Activated naive CD4-positive, alpha-beta T cell treated with anti-CD3 and anti-CD28 coated beads for 36 hours (primary cell): ENCODE measurements around the gene C16orf92. TPM values are rescaled to one million over a fixed set of nuclear protein-coding genes. Genes with fewer than 3 reads are reported as not detected.

Source experiments
- CTCF ChIA-PET: fragments of 350-600 bp; sonication (Branson Sonifier 250); formaldehyde crosslinking; loops from one replicate; lab custom pipeline; 2021; ENCODE audit warnings: antibody characterized with exemption; lab: Charles Lee
- DNase-seq: peaks from one replicate; pipeline ENCODE4 v3.0.0-alpha.2; 2020
- H3K27ac Mint-ChIP-seq: one replicate; pipeline ENCODE4 v1.8.0; 2021; ENCODE audit warnings: mild to moderate bottlenecking, mixed read lengths
- H3K27me3 Mint-ChIP-seq: one replicate; pipeline ENCODE4 v1.8.0; 2021; ENCODE audit warnings: low read depth, mixed read lengths
- H3K36me3 Mint-ChIP-seq: one replicate; pipeline ENCODE4 v1.8.0; 2021; ENCODE audit warnings: low read depth, mixed read lengths
- H3K4me1 Mint-ChIP-seq: one replicate; pipeline ENCODE4 v1.8.0; 2021; ENCODE audit warnings: low read depth, mixed read lengths
- H3K4me3 Mint-ChIP-seq: one replicate; pipeline ENCODE4 v1.8.0; 2021; ENCODE audit warnings: mild to moderate bottlenecking, moderate library complexity, mixed read lengths
- H3K9me3 Mint-ChIP-seq: one replicate; pipeline ENCODE4 v1.8.0; 2021; ENCODE audit warnings: mixed read lengths
- intact Hi-C: fragments of 100-400 bp; cut with micrococcal nuclease; formaldehyde crosslinking; loops from one replicate; pipeline ENCODE4 v1.15.1; 2023
- total RNA-seq, 2 experiments: library from RNA; stranded (reverse); gene quantifications; one replicate each; pipeline ENCODE4 v1.2.3, GENCODE V29; 2021

Gene C16orf92, protein sequence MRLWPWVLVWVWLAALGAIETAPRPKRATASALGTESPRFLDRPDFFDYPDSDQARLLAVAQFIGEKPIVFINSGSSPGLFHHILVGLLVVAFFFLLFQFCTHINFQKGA
- total RNA-seq = not detected

DNA sequence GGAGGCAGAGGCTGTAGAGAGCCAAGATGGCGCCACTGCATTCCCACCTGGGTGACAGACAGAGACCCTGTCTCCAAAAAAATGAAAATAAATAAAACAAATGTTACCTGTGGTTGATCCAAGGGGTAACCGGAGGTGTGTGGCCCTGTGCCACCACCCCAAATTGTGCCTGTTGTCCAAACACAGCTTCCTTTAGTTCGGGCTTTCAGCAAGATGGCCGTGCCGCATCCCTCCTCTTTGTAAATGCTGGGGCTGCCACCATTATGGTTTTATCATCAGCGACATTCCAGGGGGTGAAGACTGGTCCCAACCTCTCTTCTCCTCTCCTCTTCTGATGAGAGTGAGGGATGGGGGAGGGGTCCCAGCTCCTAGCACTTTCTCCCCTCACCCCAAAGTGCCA is at the start of gene C16orf92:
Gene C16orf92, plus strand, starts transcription at position 312 of the 400 bp plus-strand sequence. CDS start 143 bp downstream, outside the sequence.
- intact Hi-C loops = loop anchor here (5.0 to 10.0 kb wide), 4 partner anchors 51 to 216 kb away; partner anchors contain the start of genes CDIPT, KCTD13, MAZ and TAOK2
- CTCF ChIA-PET = interaction anchor here (0.6 to 2.6 kb wide), 7 partner anchors 9 to 331 kb away, joined by 3 to 26 read pairs (median 4); partner anchors contain the start of gene KCTD13
- H3K36me3 Mint-ChIP-seq = no peaks in the 10 kb centered on the region
- no peaks in the 10 kb centered on the region for H3K9me3 Mint-ChIP-seq
- no peak within 1 kb of the TSS for H3K4me3 Mint-ChIP-seq
- H3K27me3 Mint-ChIP-seq = peaks cover 14% of the 10 kb centered on the region
- DNase-seq = no peak
- H3K27ac Mint-ChIP-seq = no peak within 1 kb of the TSS
- H3K4me1 Mint-ChIP-seq = peaks cover 3% of the 10 kb centered on the region

DNA sequence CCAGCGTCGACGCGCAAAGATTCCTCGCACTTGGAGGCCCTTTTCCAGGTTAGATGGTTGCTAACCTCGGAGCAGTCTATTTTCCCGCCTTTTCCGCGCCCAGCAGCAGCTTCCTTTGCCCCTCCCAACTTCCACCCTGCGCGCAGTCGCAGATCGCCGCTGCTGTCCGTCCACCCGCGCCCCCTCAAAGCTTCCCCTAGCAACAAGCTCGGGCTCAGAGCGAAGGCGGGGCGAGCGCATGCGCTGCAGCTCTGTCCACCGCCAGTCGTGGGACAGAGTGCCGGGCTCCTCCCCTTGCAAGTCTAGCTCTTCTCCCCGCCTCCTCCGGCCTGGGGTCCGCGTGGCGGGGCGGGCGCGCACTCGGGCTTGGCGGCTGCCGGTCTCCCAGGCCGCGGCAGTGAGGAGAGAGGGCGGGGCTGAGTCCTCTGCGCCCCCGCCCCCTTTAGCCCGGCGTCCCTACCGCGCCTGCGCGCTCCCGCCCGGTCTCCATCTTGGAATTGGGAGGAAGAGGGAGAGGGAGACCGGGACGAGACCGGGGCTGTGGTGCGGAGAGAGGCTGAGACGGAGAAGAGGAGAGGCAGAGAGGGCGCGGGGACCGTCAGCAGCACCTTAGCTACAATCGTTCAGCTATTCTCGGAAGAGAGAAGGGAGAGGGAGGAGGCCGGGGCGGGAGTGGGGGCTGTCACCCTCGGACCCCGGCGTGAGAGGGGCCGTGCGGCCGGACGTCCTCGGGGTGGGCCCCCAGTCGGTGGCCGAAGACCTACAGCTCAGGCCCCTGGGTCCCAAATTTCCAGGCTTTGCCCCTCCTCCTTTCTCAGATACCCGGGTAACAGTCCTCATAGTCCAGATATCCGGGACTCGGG is 49.4 kb upstream of the C16orf92 start, which contains the start of gene TAOK2:
Gene TAOK2, plus strand, starts transcription at position 485 of the 863 bp plus-strand sequence. CDS start 3,905 bp downstream, outside the sequence.
- intact Hi-C loops = loop anchor here (1.0 to 5.0 kb wide), 7 partner anchors 22 to 168 kb away; partner anchors contain the start of genes C16orf92, CDIPT, HIRIP3 and KCTD13
- Mint-ChIP-seq H3K27me3 (no peaks in the 10 kb centered on the region), H3K9me3 (no peaks in the 10 kb centered on the region), H3K4me3 (peak within 1 kb of the TSS; percentile 97), H3K4me1 (peaks cover 28% of the 10 kb centered on the region), H3K27ac (peak within 1 kb of the TSS; percentile 82), H3K36me3 (peaks cover 11% of the 10 kb centered on the region)
- peak; percentile 95 for DNase-seq
- CTCF ChIA-PET = interaction anchor here (0.5 to 2.9 kb wide), 4 partner anchors 12 to 152 kb away, joined by 3 to 20 read pairs (median 4); partner anchors contain the start of gene TMEM219

DNA sequence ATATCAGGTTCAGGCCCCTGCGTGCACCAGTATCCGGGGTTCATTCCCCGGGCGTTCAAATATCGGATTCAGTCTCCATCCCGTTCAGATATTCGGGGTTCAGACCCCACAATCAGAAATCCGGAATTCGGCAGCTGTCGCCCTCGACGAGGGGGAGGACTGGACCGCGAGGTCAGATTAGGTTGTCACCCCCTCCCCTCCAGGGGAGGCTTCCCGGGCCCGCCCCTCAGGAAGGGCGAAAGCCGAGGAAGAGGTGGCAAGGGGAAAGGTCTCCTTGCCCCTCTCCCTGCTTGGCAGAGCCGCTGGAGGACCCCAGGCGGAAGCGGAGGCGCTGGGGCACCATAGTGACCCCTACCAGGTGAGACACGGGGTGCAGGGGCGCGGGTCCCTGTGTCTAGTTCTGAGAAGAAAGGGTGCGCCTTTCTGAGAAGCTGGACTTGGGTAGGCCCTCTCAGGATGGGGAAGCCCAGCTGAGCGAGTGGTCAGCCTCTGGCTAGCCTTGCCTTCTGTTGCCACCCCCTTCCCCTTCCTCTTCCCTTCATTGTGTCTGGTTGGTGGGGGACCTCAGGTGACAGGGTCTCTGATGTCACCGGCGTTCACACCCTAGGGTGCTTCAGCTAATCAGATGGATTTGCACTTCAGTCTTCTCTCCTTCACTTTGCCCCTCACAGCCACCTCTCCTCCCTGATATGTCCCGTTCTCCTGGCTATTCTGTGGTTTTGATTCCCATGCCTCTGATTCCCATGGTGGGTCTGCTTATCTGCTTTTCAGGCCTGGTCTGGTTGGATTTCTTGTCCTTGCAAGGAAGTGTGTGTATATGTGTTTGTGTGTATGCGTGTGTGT is 48.5 kb upstream of the C16orf92 start:
- peaks cover 12% of the 10 kb centered on the region for H3K36me3 Mint-ChIP-seq
- H3K27me3 Mint-ChIP-seq = no peaks in the 10 kb centered on the region
- peaks cover 28% of the 10 kb centered on the region for H3K4me1 Mint-ChIP-seq
- intact Hi-C loops = loop anchor here (5.0 kb wide), 3 partner anchors 33 to 152 kb away; partner anchors contain the start of genes C16orf92 and MVP
- CTCF ChIA-PET = interaction anchor here (0.9 to 2.9 kb wide), 4 partner anchors 13 to 153 kb away, joined by 3 to 20 read pairs (median 3); partner anchors contain the start of gene TMEM219
- peak; percentile 46 for DNase-seq
- peak overlapping the region; percentile 82 for H3K27ac Mint-ChIP-seq
- peak overlapping the region; percentile 97 for H3K4me3 Mint-ChIP-seq
- no peaks in the 10 kb centered on the region for H3K9me3 Mint-ChIP-seq

DNA sequence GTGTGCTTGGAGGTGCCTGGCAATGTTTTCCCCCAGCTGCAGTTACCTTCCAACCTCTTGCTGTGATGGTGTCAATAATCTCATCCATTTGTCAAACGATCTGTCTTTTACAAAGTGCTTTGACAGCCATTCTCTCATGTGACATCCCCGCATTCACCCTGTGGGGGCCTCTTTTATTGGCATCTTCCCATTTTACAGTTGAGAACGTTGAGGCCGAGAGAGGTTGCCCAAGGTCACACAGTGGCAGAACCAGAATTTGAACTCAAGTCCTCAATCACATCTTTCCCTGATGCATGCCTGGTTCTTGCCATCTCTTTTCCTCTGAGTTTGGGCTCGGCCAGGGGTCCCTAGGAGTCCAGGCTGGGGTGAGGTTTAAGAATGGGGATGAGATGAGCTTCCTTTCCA is 47.9 kb upstream of the C16orf92 start:
- peak overlapping the region; percentile 17 for H3K27ac Mint-ChIP-seq
- peak overlapping the region; percentile 97 for H3K4me3 Mint-ChIP-seq
- no peaks in the 10 kb centered on the region for H3K9me3 Mint-ChIP-seq
- CTCF ChIA-PET = interaction anchor here (0.9 to 1.3 kb wide), 3 partner anchors 33 to 126 kb away, joined by 3 to 6 read pairs (median 3); no protein-coding TSS in a partner anchor
- intact Hi-C loops = no loop called here
- H3K36me3 Mint-ChIP-seq = peaks cover 11% of the 10 kb centered on the region
- DNase-seq = no peak
- H3K27me3 Mint-ChIP-seq = no peaks in the 10 kb centered on the region
- H3K4me1 Mint-ChIP-seq = peaks cover 28% of the 10 kb centered on the region

DNA sequence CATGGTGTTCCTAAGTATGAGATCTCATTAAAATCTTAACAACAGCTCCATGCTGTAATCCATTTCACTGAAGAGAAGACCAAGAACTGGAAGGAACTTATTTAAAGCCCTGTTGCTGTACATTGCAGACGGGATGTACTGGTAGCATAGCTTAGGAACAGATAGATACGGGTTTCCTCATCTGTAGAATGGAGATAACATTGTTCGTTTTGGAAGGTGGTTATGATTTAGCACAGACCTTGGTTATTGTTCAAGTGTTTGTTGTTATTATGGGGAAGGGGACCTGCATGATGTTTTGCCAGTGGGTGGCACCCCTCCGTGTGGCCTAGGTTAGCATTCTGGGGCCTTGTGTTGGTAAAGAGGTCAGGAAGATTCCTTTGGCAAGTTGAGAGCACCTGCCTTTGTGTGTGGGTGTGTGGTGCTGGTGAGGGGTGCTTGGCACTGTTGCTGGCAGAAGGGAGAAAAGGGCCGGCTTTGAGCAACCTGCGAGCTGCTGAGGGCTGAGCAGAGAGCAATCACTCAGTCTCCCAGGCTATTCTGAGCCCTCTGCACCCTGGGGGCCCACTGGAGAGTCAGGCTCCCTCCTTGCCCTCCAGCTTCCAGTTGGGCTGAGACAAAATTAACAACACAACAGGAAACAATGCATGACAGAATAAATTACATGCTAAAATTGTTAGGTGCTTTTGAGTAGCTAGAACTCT is 47.0 kb upstream of the C16orf92 start:
- DNase-seq = no peak
- intact Hi-C loops = no loop called here
- Mint-ChIP-seq H3K27ac (no peak overlapping the region), H3K4me1 (peaks cover 28% of the 10 kb centered on the region), H3K4me3 (peak overlapping the region; percentile 97), H3K36me3 (peaks cover 16% of the 10 kb centered on the region), H3K27me3 (no peaks in the 10 kb centered on the region), H3K9me3 (no peaks in the 10 kb centered on the region)
- CTCF ChIA-PET = interaction anchor here (0.9 to 1.7 kb wide), 4 partner anchors 32 to 127 kb away, joined by 3 to 6 read pairs (median 3); partner anchors contain the start of gene TLCD3B

DNA sequence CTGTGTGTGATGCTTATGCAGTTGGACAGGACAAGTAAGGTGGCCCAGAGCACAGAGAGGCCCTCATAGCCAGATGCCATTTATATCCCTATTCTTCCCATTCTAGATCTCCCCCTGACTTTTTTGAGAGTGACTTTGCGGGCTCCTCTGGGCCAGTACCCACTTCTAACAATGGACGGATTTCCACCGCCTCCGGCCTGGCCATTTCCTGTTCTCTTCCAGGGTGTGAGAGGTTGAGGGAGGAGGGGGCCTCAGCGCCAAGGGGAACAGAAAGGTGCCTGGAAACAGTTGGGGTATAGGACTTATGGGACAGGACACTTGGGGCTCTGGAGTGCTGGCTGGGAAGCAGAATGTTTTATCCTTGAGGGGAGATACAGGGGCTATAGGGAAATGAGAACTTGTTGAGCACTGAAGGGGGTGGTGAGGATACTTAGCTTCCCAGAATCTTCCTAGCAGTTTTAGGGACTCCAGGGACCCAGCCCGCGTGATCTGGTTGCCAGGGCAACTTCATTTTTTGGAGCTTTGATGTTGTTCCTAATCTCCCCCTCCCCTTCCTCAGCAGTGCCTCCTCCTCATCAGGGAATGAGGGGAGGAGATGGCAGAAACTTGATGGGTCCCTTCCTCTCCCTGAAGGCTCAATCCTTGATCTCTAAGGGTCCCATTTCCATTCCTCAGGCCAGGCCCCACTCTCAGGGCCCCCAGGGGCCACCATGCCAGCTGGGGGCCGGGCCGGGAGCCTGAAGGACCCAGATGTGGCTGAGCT is 45.8 kb upstream of the C16orf92 start:
- H3K27ac Mint-ChIP-seq = no peak overlapping the region
- H3K36me3 Mint-ChIP-seq = peaks cover 18% of the 10 kb centered on the region
- H3K4me3 Mint-ChIP-seq = no peak overlapping the region
- no peak for DNase-seq
- H3K27me3 Mint-ChIP-seq = no peaks in the 10 kb centered on the region
- no peaks in the 10 kb centered on the region for H3K9me3 Mint-ChIP-seq
- H3K4me1 Mint-ChIP-seq = peaks cover 28% of the 10 kb centered on the region
- intact Hi-C loops = no loop called here
- CTCF ChIA-PET = interaction anchor here (1.2 to 1.7 kb wide), 2 partner anchors 54 to 129 kb away, joined by 3 read pairs; partner anchors contain the start of gene TLCD3B

DNA sequence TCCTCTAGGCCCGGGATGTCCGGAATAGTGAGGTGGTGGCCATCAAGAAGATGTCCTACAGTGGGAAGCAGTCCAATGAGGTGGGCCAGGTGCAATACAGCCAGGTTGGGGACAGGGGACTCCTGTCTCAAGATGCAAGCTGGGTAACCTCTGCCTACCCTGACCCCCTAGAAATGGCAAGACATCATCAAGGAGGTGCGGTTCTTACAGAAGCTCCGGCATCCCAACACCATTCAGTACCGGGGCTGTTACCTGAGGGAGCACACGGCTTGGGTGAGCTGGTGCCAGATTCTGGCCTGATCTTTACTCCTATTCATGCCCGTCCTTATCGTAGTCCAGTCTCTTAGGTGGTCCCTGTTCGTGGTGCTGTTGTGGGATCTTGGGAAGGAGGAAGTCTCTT is 44.9 kb upstream of the C16orf92 start:
- intact Hi-C loops = no loop called here
- peaks cover 19% of the 10 kb centered on the region for H3K36me3 Mint-ChIP-seq

DNA sequence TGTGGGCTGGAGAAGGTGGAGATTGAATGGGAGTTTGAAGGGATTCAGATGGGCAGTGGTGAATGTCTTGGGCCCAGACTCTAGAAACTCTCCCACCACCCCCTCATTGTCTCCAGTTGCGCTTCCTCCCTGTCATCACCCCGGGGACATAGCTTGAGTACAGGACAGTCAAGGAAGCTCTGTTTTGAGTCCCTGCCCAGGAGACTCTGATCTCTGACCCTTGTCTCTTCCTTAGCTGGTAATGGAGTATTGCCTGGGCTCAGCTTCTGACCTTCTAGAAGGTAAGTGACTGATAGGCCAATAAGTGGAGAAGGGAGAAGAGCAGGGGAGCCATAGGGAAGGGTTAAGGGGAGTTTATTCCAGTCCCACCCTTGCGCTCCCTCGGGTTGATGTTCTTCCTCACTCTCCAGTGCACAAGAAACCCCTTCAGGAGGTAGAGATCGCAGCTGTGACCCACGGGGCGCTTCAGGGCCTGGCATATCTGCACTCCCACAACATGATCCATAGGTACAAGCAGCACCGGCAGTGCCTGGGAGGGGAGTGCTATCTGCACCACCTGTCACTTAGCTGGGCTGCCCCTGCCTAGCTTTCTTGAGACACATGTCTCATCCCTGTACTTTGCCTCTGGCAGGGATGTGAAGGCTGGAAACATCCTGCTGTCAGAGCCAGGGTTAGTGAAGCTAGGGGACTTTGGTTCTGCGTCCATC is 44.3 kb upstream of the C16orf92 start:
- intact Hi-C loops = no loop called here

More for the DNA sequence above, 44.9 kb upstream of the C16orf92 start:
- no peak for DNase-seq
- Mint-ChIP-seq H3K9me3 (no peaks in the 10 kb centered on the region), H3K27ac (no peak overlapping the region), H3K4me1 (peaks cover 27% of the 10 kb centered on the region), H3K27me3 (no peaks in the 10 kb centered on the region), H3K4me3 (no peak overlapping the region)
- CTCF ChIA-PET = interaction anchor here (1.2 kb wide), 1 partner anchor 130 kb away, joined by 3 read pairs; no protein-coding TSS in a partner anchor

DNA sequence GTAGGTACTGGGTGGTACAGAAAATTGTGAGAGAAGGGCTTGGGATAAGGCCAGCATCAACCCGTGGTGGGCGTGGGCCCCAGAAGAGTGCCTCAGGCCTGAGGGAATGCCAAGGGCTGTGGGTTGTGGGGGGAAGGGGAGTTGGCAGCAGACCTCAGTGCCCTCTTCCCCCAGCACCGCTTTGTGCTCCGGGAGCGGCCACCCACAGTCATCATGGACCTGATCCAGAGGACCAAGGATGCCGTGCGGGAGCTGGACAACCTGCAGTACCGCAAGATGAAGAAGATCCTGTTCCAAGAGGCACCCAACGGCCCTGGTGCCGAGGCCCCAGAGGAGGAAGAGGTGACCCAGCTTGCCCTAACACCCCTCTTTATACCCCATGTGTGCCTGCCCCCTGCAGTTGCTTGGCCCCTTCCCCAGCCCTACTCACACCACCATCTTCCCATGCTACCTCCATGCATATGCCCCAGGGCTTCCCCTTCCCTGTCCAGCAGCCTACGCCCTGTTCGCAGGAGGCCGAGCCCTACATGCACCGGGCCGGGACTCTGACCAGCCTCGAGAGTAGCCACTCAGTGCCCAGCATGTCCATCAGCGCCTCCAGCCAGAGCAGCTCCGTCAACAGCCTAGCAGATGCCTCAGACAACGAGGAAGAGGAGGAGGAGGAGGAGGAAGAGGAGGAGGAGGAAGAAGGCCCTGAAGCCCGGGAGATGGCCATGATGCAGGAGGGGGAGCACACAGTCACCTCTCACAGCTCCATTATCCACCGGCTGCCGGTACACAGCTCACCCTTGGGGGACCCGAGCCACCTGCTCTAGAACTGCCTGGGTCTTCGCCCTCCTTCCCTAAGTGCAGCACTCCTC is 40.2 kb upstream of the C16orf92 start:
- no peak for DNase-seq
- H3K4me1 Mint-ChIP-seq = no peaks in the 10 kb centered on the region
- CTCF ChIA-PET = interaction anchor here (0.5 kb wide), 1 partner anchor 36 kb away, joined by 4 read pairs; no protein-coding TSS in a partner anchor
- peaks cover 26% of the 10 kb centered on the region for H3K36me3 Mint-ChIP-seq
- intact Hi-C loops = no loop called here
- no peaks in the 10 kb centered on the region for H3K27me3 Mint-ChIP-seq
- H3K4me3 Mint-ChIP-seq = no peak overlapping the region
- no peak overlapping the region for H3K27ac Mint-ChIP-seq
- no peaks in the 10 kb centered on the region for H3K9me3 Mint-ChIP-seq

More for the DNA sequence above, 44.3 kb upstream of the C16orf92 start:
- Mint-ChIP-seq H3K9me3 (no peaks in the 10 kb centered on the region), H3K36me3 (peaks cover 20% of the 10 kb centered on the region), H3K27ac (no peak overlapping the region), H3K4me1 (peaks cover 23% of the 10 kb centered on the region), H3K4me3 (no peak overlapping the region), H3K27me3 (no peaks in the 10 kb centered on the region)
- CTCF ChIA-PET = no interaction called here
- no peak for DNase-seq
